Hypothalamus (tissue), 51 donors: Measurements from ENCODE around the gene STAT5A.
"Not testable (repeated sequence)": the region's sequence is repeated elsewhere in the genome, so short reads cannot be mapped to it uniquely, and the experiment has no call there.

Experiments used
- DNase-seq, 51 donors: peaks; one replicate each; lab custom pipeline; 2025; lab: John Stamatoyannopoulos, UW

STAT5A gene

GRCh38 chr17:42287977-42288802, at the start of gene STAT5A:
TSS of gene STAT5A (plus strand) at chr17:42288498. CDS start at chr17:42289412, 914 bp downstream.
- peak in 46 of 51 donors; percentile 28 to 85 (median 66) for DNase-seq

- DNase-seq, result not testable (repeated sequence)
Observed at GRCh38 chr17:42239576-42239975, 48.7 kb upstream of the STAT5A start.

- DNase-seq, result no peak
Observed at GRCh38 chr17:42240201-42240600, 48.1 kb upstream of the STAT5A start.

GRCh38 chr17:42240863-42241262, 47.4 kb upstream of the STAT5A start:
- not testable (repeated sequence) for DNase-seq

- no peak for DNase-seq
Observed at GRCh38 chr17:42241871-42242270, 46.4 kb upstream of the STAT5A start.

- no peak for DNase-seq
Observed at GRCh38 chr17:42243493-42243982, 44.8 kb upstream of the STAT5A start.

GRCh38 chr17:42244116-42244515, 44.2 kb upstream of the STAT5A start:
- DNase-seq, result not testable (repeated sequence)

GRCh38 chr17:42245183-42245582, 43.1 kb upstream of the STAT5A start:
- DNase-seq, result not testable (repeated sequence)

GRCh38 chr17:42246515-42246914, 41.8 kb upstream of the STAT5A start:
- no peak for DNase-seq

GRCh38 chr17:42247734-42248133, 40.6 kb upstream of the STAT5A start:
- no peak for DNase-seq

GRCh38 chr17:42248351-42249179, 39.7 kb upstream of the STAT5A start:
- DNase-seq, result peak in 50 of 51 donors; percentile 2 to 90 (median 74)

GRCh38 chr17:42249681-42250446, 38.4 kb upstream of the STAT5A start:
- DNase-seq, result no peak

- DNase-seq, result no peak
Observed at GRCh38 chr17:42251115-42251514, 37.2 kb upstream of the STAT5A start.

GRCh38 chr17:42252597-42253550, 35.4 kb upstream of the STAT5A start:
- no peak for DNase-seq

- no peak for DNase-seq
Observed at GRCh38 chr17:42253578-42253977, 34.7 kb upstream of the STAT5A start.

GRCh38 chr17:42255445-42255844, 32.9 kb upstream of the STAT5A start:
- no peak for DNase-seq

GRCh38 chr17:42260318-42260717, 28.0 kb upstream of the STAT5A start:
- DNase-seq, result no peak

GRCh38 chr17:42264366-42264765, 23.9 kb upstream of the STAT5A start:
- DNase-seq, result not testable (repeated sequence)

- DNase-seq, result no peak
Observed at GRCh38 chr17:42266462-42266861, 21.8 kb upstream of the STAT5A start.
